MV-4-11 (cell line): Measurements from ENCODE around the gene OCRL.

ENCODE experiments used
- DNase-seq: peaks from one replicate; lab custom pipeline; 2025; lab: John Stamatoyannopoulos, UW

Gene OCRL

GRCh38 chrX:129540068-129540653 lies at the start of gene OCRL:
Gene OCRL (plus strand): TSS chrX:129540259. CDS start chrX:129540440, 181 bp downstream.
- DNase-seq: peak; percentile 27

GRCh38 chrX:129490330-129490729 lies 49.7 kb upstream of the OCRL start:
- DNase-seq: no peak

GRCh38 chrX:129493643-129494042 lies 46.4 kb upstream of the OCRL start:
- no peak for DNase-seq

- DNase-seq: no peak
Measured at GRCh38 chrX:129494887-129495286, 45.2 kb upstream of the OCRL start.

- DNase-seq: no peak
Measured at GRCh38 chrX:129495900-129496299, 44.2 kb upstream of the OCRL start.

- no peak for DNase-seq
Measured at GRCh38 chrX:129496625-129497024, 43.4 kb upstream of the OCRL start.

- no peak for DNase-seq
Measured at GRCh38 chrX:129497146-129497843, 42.8 kb upstream of the OCRL start.

GRCh38 chrX:129510331-129510730 lies 29.7 kb upstream of the OCRL start:
- no peak for DNase-seq

- no peak for DNase-seq
Measured at GRCh38 chrX:129511689-129512088, 28.4 kb upstream of the OCRL start.

GRCh38 chrX:129512409-129512808 lies 27.6 kb upstream of the OCRL start:
- no peak for DNase-seq

GRCh38 chrX:129516402-129516801 lies 23.7 kb upstream of the OCRL start:
- DNase-seq: no peak

- no peak for DNase-seq
Measured at GRCh38 chrX:129520151-129520550, 19.9 kb upstream of the OCRL start.

GRCh38 chrX:129522184-129523078 lies 17.6 kb upstream of the OCRL start:
- DNase-seq: no peak

- DNase-seq: no peak
Measured at GRCh38 chrX:129523079-129523911, 16.8 kb upstream of the OCRL start, which contains the start of gene SMARCA1. Gene SMARCA1 (minus strand): TSS chrX:129523490. CDS start chrX:129523370, 120 bp downstream.

- DNase-seq: no peak
Measured at GRCh38 chrX:129524250-129524850, 15.7 kb upstream of the OCRL start.

- DNase-seq: no peak
Measured at GRCh38 chrX:129525162-129525561, 14.9 kb upstream of the OCRL start.

GRCh38 chrX:129525896-129526295 lies 14.2 kb upstream of the OCRL start:
- DNase-seq: no peak

GRCh38 chrX:129529685-129530281 lies 10.3 kb upstream of the OCRL start:
- no peak for DNase-seq

GRCh38 chrX:129530410-129530809 lies 9.6 kb upstream of the OCRL start:
- DNase-seq: no peak

GRCh38 chrX:129531132-129531531 lies 8.9 kb upstream of the OCRL start:
- DNase-seq: no peak
